K562 (cell line): ENCODE data around the gene DKKL1. TPM values are rescaled to one million over a fixed set of nuclear protein-coding genes. Genes with fewer than 3 reads are reported as not detected.

Experiments used
- ATAC-seq: fragments of 200-7000 bp; cut with Tn5 transposase; 3 replicates; pipeline ENCODE4 v1.9.1; 2020; ENCODE audit warnings: moderate library complexity
- BruUV-seq: library from RNA; stranded (reverse); fragments of 400-500 nt; replicated peaks from 2 replicates; lab custom pipeline; 2021; lab: Mats Ljungman, UMichigan
- CTCF ChIA-PET: fragments of 300-600 bp; formaldehyde crosslinking; extraction: SDS; loops from one replicate; lab custom pipeline; 2021; ENCODE audit warnings: low intra/inter-chr PET ratio; lab: Yijun Ruan, JAX
- POLR2A ChIA-PET: fragments of 300-600, 350-650 bp; sonication (Branson Sonifier 250); formaldehyde crosslinking; extraction: SDS; loops from one replicate; lab custom pipeline; 2021; ENCODE audit warnings: antibody characterized with exemption, inconsistent platforms; lab: Yijun Ruan, JAX
- DNase-seq, 4 experiments: peaks; one replicate each; pipeline versions ENCODE4 v3.0.0 to v3.0.0-alpha.2; 2011 to 2018; ENCODE audit warnings: low spot score in 3 of 4, mixed read lengths in 3 of 4; ENCODE audit errors: extremely low read depth in 1 of 4
- FAIRE-seq: peaks from 2 replicates; lab custom pipeline; 2011; peaks lifted over from hg19 to GRCh38; lab: Jason Lieb, UNC
- H2AFZ ChIP-seq: 2 replicates; pipeline ENCODE4 v1.6.0; 2011; ENCODE audit warnings: low read depth, low read length, control low read depth, inconsistent platforms
- H3K27ac ChIP-seq: fragments of 200-600 bp; 3 replicates; pipeline ENCODE4 v1.8.0; 2011; ENCODE audit warnings: low read depth, mild to moderate bottlenecking, control low read depth, inconsistent platforms, low read length, moderate library complexity, mixed read lengths; ENCODE audit errors: extremely low read depth
- H3K27me3 ChIP-seq, 2 experiments: fragments of 300-600 bp in 1 of 2; 2 replicates in 1 of 2; 3 replicates in 1 of 2; pipeline versions ENCODE4 v1.6.0 to v1.8.0; 2011; ENCODE audit warnings: inconsistent platforms in 2 of 2, low read length in 2 of 2, mild to moderate bottlenecking in 1 of 2, mixed read lengths in 1 of 2, moderate library complexity in 1 of 2; ENCODE audit not compliant: control insufficient read depth in 2 of 2, insufficient read depth in 2 of 2
- H3K36me3 ChIP-seq: fragments of 300-600 bp; 3 replicates; pipeline ENCODE4 v1.8.0; 2011; ENCODE audit warnings: mild to moderate bottlenecking, low read length, inconsistent platforms; ENCODE audit not compliant: control insufficient read depth, insufficient read depth
- H3K4me1 ChIP-seq, 2 experiments: fragments of 200-600 bp in 1 of 2; replicated peaks in 1 of 2; 2 replicates in 1 of 2; 3 replicates in 1 of 2; pipeline versions ENCODE4 v1.5.1 to v1.8.0; 2011; ENCODE audit warnings: inconsistent platforms in 2 of 2, low read length in 2 of 2, mild to moderate bottlenecking in 1 of 2, mixed read lengths in 1 of 2, moderate library complexity in 1 of 2; ENCODE audit not compliant: control insufficient read depth in 2 of 2, insufficient read depth in 2 of 2
- H3K4me2 ChIP-seq: 2 replicates; pipeline ENCODE4 v1.6.1; 2011; ENCODE audit warnings: low read length, control low read depth, inconsistent platforms, mixed read lengths; ENCODE audit not compliant: insufficient read depth
- H3K4me3 ChIP-seq: fragments of 200-600 bp; sonication (generic), shearing (Covaris generic); 2 replicates; pipeline ENCODE4 v1.5.1; 2016; ENCODE audit warnings: control low read depth, inconsistent platforms
- H3K79me2 ChIP-seq: fragments of 200-600 bp; 3 replicates; pipeline ENCODE4 v1.8.0; 2011; ENCODE audit warnings: low read length, inconsistent platforms; ENCODE audit not compliant: control insufficient read depth, insufficient read depth
- H3K9ac ChIP-seq, 2 experiments: 2 replicates each; pipeline versions ENCODE4 v1.6.0 to v1.6.1; 2011; ENCODE audit warnings: low read depth in 2 of 2, low read length in 2 of 2, control low read depth in 1 of 2, inconsistent platforms in 1 of 2, mild to moderate bottlenecking in 1 of 2, mixed read lengths in 1 of 2; ENCODE audit not compliant: insufficient read depth in 1 of 2
- H3K9me1 ChIP-seq: one replicate; pipeline ENCODE4 v1.6.0; 2011; ENCODE audit warnings: inconsistent platforms, mild to moderate bottlenecking, low read length, moderate library complexity; ENCODE audit not compliant: control insufficient read depth, insufficient read depth
- H3K9me3 ChIP-seq: replicated peaks from 2 replicates; pipeline ENCODE4 v1.5.1; 2011; ENCODE audit warnings: low read depth, low read length, inconsistent platforms; ENCODE audit not compliant: control insufficient read depth, insufficient read depth
- H4K20me1 ChIP-seq: replicated peaks from 2 replicates; pipeline ENCODE4 v1.6.1; 2011; ENCODE audit warnings: low read length, inconsistent platforms, mixed read lengths; ENCODE audit not compliant: control insufficient read depth, insufficient read depth
- EGR1 ChIP-seq: fragments of 450-650 bp; conservative IDR thresholded peaks from 2 replicates; pipeline ENCODE4 v1.6.1; 2017; ENCODE audit warnings: mild to moderate bottlenecking
- JUN ChIP-seq, 2 experiments: sonication (generic) in 1 of 2; formaldehyde crosslinking in 1 of 2; IDR thresholded peaks; 2 replicates each; pipeline versions ENCODE4 v1.6.1 to v1.8.0; 2012 to 2022; ENCODE audit warnings: borderline replicate concordance in 2 of 2, mild to moderate bottlenecking in 2 of 2, improper control_type of control experiment in 1 of 2, low read depth in 1 of 2, low read length in 1 of 2, missing genetic modification reagents in 1 of 2
- NRF1 ChIP-seq, 2 experiments: fragments of 450-650 bp; IDR thresholded peaks in 1 of 2; conservative IDR thresholded peaks in 1 of 2; 2 replicates each; pipeline ENCODE4 v1.6.1; 2014; ENCODE audit warnings: mild to moderate bottlenecking in 2 of 2
- PTTG1 ChIP-seq: fragments of 450-650 bp; IDR thresholded peaks from 2 replicates; pipeline ENCODE4 v1.6.1; 2016; ENCODE audit warnings: low read depth, mild to moderate bottlenecking, missing genetic modification characterization, missing compliant biosample characterization
- SOX6 ChIP-seq: fragments of 450-650 bp; IDR thresholded peaks from 2 replicates; pipeline ENCODE4 v1.6.1; 2014; ENCODE audit warnings: mild to moderate bottlenecking
- YY1 ChIP-seq, 3 experiments: IDR thresholded peaks; 2 replicates each; pipeline ENCODE4 v1.6.1; 2011; ENCODE audit warnings: low read length in 2 of 3, mild to moderate bottlenecking in 2 of 3, moderate library complexity in 2 of 3, borderline replicate concordance in 1 of 3, control low read depth in 1 of 3, low read depth in 1 of 3; ENCODE audit not compliant: insufficient read depth in 3 of 3, insufficient replicate concordance in 2 of 3, control insufficient read depth in 1 of 3, insufficient read length in 1 of 3; ENCODE audit errors: extremely low read depth in 1 of 3
- ZNF23 ChIP-seq: fragments of 250-450 bp; sonication (Bioruptor Pico); IDR thresholded peaks from 2 replicates; pipeline ENCODE4 v1.4.0; 2020; ENCODE audit warnings: mild to moderate bottlenecking
- WGBS: fragments of 100-300 bp; shearing (Covaris generic); methylation state at CpG from one replicate; pipeline ENCODE4 v1.1.6; 2016; ENCODE audit warnings: low coverage, mixed read lengths; ENCODE audit not compliant: insufficient coverage; ENCODE audit errors: missing lambda C conversion rate; 5-methylcytosine and 5-hydroxymethylcytosine counted together
- in situ Hi-C: fragments of 300-500 bp; cut with MboI; formaldehyde crosslinking; loops from 4 replicates; pipeline ENCODE4 v1.15.0; 2018; ENCODE audit warnings: inconsistent platforms, mixed read lengths
- intact Hi-C: fragments of 100-400 bp; cut with micrococcal nuclease; formaldehyde crosslinking; loops from 2 replicates; pipeline ENCODE4 v1.14.2; 2022
- polyA plus RNA-seq, 8 experiments: library from polyadenylated mRNA; depleted of rRNA in 4 of 8; stranded (reverse) in 5 of 8; unstranded in 3 of 8; fragments of >200 nt; fragmentation: Nextera tagmentation in 2 of 8; fragmentation: Illumina TruSeq in 1 of 8; extraction: Ambion mirVana in 2 of 8; extraction: Trizol in 1 of 8; gene quantifications; 2 replicates each; pipeline versions ENCODE4 v1.2.1 to v1.2.3, GENCODE V29; 2011 to 2014; ENCODE audit warnings: inconsistent platforms in 1 of 8, missing spikeins in 1 of 8
- total RNA-seq, 7 experiments: library from RNA; depleted of rRNA in 6 of 7; stranded (reverse); fragments of >200 nt in 6 of 7; fragmentation: Illumina TruSeq in 2 of 7; extraction: Trizol in 2 of 7; gene quantifications; 2 replicates each; pipeline versions ENCODE4 v1.2.1 to v1.2.3, GENCODE V29; 2011 to 2021; ENCODE audit warnings: low replicate concordance in 1 of 7

The DKKL1 gene
- total and polyA plus RNA-seq, 9 of the 15 experiments (the other 6 are each of a cell fraction or from before 2014, with no cell fraction given) = 0.15 to 1.7 (median 0.52) TPM

- H3K4me2 ChIP-seq = no peak overlapping the region
- in situ Hi-C loops = no loop called here
- POLR2A ChIA-PET = interaction anchor here (0.7 to 1.3 kb wide), 4 partner anchors 9 to 596 kb away, joined by 3 to 5 read pairs (median 3); no protein-coding TSS in a partner anchor
- no peak overlapping the region for H3K4me3 ChIP-seq
- peak overlapping the region in 1 of 2 experiments; percentile 83; a peak in 2 of 4 replicates for H3K9ac ChIP-seq
- WGBS = 46% methylated on average over 15 of the region's 15 CpGs
- H2AFZ ChIP-seq = peak overlapping the region; percentile 86
- ATAC-seq = peak; percentile 42
- DNase-seq = no peak
- H4K20me1 ChIP-seq = no peaks in the 10 kb centered on the region
- H3K9me3 ChIP-seq = no peaks in the 10 kb centered on the region
- H3K79me2 ChIP-seq = no peaks in the 10 kb centered on the region
- no peak overlapping the region; the same call in 2 of the 3 replicates for H3K27ac ChIP-seq
- no peaks in the 10 kb centered on the region for H3K27me3 ChIP-seq
- H3K36me3 ChIP-seq = no peaks in the 10 kb centered on the region
- FAIRE-seq = no peak
- no peak for TF ChIP-seq JUN (IDR thresholded peaks at IDR 0.05; ENCODE audit: borderline replicate concordance, low read depth, low read length)
- TF ChIP-seq JUN (CRISPR knock-in tag; IDR thresholded peaks at IDR 0.05; ENCODE audit: borderline replicate concordance) = no peak
- TF ChIP-seq YY1 (IDR thresholded peaks at IDR 0.05; ENCODE audit: borderline replicate concordance in 1 of 3, control insufficient read depth in 1 of 3, extremely low read depth in 1 of 3, insufficient read depth in 3 of 3, insufficient read length in 1 of 3, insufficient replicate concordance in 2 of 3, low read depth in 1 of 3, low read length in 2 of 3) = peak in 1 of 3 experiments; percentile 54
- peak; percentile 74 for TF ChIP-seq EGR1
- peak; percentile 28 to 53; a peak in 3 of 4 replicates for TF ChIP-seq NRF1 (conservative IDR thresholded peaks at IDR 0.05 in 1 of 2, IDR thresholded peaks at IDR 0.05 in 1 of 2)
- TF ChIP-seq ZNF23 = no peak
- TF ChIP-seq SOX6 = no peak
- TF ChIP-seq PTTG1 = no peak
- TF ChIP-seq, all 486 proteins: peak for 3
- no peaks in the 10 kb centered on the region for H3K9me1 ChIP-seq
- peaks cover 16 to 36% of the 10 kb centered on the region in 2 experiments for H3K4me1 ChIP-seq
- BruUV-seq = no TSS peak
- CTCF ChIA-PET = no interaction called here
- intact Hi-C loops = no loop called here
These were observed 51.6 kb downstream of the DKKL1 start for GRCh38 chr19:49415102-49415809.
